Prostate gland (tissue), 2 donors: ENCODE results near the gene TMC3.

Experiments used
- POLR2A ChIP-seq: fragments of 450-650 bp; IDR thresholded peaks from one replicate; pipeline ENCODE4 v1.6.1; 2016; ENCODE audit warnings: antibody characterized with exemption, mild to moderate bottlenecking
- TF ChIP-seq, protein P1 (sequence below), 4 experiments: fragments of 200-600 bp in 2 of 4; fragments of 450-650 bp in 2 of 4; sonication (generic) in 2 of 4; IDR thresholded peaks; 1 replicate in 3 of 4; 2 replicates in 1 of 4; pipeline ENCODE4 v1.5.1; 2016 to 2019; ENCODE audit warnings: antibody characterized with exemption in 4 of 4, mild to moderate bottlenecking in 2 of 4, moderate library complexity in 2 of 4

DNA sequence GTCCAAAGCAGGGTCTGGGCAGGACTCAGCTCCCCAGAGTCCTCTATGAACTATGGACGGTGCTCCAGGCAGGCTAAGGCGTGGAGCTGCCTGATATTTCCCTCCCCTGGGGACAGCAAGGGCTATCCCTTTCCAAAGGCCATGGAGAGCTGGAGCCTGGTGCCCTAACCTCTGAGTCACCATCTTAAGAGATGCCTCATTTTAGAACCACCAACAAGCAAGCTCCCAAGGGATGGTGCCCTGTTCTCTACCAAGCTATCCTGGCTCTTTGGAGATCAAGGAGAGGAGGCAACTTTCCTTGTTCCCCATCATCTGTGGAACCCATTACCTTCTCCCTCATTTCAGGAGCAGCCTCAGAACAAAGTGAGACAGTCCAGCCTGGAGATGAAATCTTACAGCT is 65.8 kb downstream of the TMC3 start:
- TF ChIP-seq, protein P1, sequence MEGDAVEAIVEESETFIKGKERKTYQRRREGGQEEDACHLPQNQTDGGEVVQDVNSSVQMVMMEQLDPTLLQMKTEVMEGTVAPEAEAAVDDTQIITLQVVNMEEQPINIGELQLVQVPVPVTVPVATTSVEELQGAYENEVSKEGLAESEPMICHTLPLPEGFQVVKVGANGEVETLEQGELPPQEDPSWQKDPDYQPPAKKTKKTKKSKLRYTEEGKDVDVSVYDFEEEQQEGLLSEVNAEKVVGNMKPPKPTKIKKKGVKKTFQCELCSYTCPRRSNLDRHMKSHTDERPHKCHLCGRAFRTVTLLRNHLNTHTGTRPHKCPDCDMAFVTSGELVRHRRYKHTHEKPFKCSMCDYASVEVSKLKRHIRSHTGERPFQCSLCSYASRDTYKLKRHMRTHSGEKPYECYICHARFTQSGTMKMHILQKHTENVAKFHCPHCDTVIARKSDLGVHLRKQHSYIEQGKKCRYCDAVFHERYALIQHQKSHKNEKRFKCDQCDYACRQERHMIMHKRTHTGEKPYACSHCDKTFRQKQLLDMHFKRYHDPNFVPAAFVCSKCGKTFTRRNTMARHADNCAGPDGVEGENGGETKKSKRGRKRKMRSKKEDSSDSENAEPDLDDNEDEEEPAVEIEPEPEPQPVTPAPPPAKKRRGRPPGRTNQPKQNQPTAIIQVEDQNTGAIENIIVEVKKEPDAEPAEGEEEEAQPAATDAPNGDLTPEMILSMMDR (IDR thresholded peaks at IDR 0.05) = no peak
- no peak for TF ChIP-seq POLR2A
